IMR-90 (cell line): ENCODE results near the gene TRAF3. TPM values are rescaled to one million over a fixed set of nuclear protein-coding genes. Genes with fewer than 3 reads are reported as not detected.

Experiments
- ATAC-seq: fragments of 200-7000 bp; cut with Tn5 transposase; 2 replicates; pipeline ENCODE4 v1.9.1; 2020; ENCODE audit warnings: low read depth, mild to moderate bottlenecking, moderate library complexity
- BruUV-seq: library from RNA; stranded (reverse); fragments of 400-500 nt; replicated peaks from 2 replicates; lab custom pipeline; 2021; lab: Mats Ljungman, UMichigan
- CTCF ChIA-PET: fragments of 300-600 bp; formaldehyde crosslinking; extraction: SDS; loops from one replicate; lab custom pipeline; 2021; ENCODE audit warnings: antibody characterized with exemption; lab: Yijun Ruan, JAX
- POLR2A ChIA-PET: fragments of 300-600 bp; sonication (Branson Sonifier 250); formaldehyde crosslinking; loops from one replicate; lab custom pipeline; 2022; ENCODE audit warnings: antibody characterized with exemption; ENCODE audit not compliant: unreplicated experiment; lab: Charles Lee
- DNase-seq: peaks from one replicate; pipeline ENCODE4 v3.0.0; 2013
- H2AFZ ChIP-seq: replicated peaks from 2 replicates; pipeline ENCODE3; 2013; ENCODE audit warnings: low read length, mild to moderate bottlenecking; ENCODE audit not compliant: poor library complexity
- H2AK5ac ChIP-seq: 2 replicates; pipeline ENCODE4 v1.6.1; 2013; ENCODE audit warnings: low read depth, low read length, inconsistent platforms
- H2AK9ac ChIP-seq: replicated peaks from 2 replicates; pipeline ENCODE3; 2013; ENCODE audit warnings: mild to moderate bottlenecking, low read depth, low read length, moderate library complexity; ENCODE audit not compliant: poor library complexity
- H2BK120ac ChIP-seq: 2 replicates; pipeline ENCODE4 v1.6.1; 2013; ENCODE audit warnings: low read depth, low read length, inconsistent platforms
- H2BK15ac ChIP-seq: 3 replicates; pipeline ENCODE4 v1.6.1; 2013; ENCODE audit warnings: low read depth, low read length, inconsistent platforms
- H2BK20ac ChIP-seq: 2 replicates; pipeline ENCODE4 v1.6.1; 2013; ENCODE audit warnings: low read depth, mild to moderate bottlenecking, inconsistent platforms, low read length, moderate library complexity
- H2BK5ac ChIP-seq: 2 replicates; pipeline ENCODE4 v1.6.1; 2013; ENCODE audit warnings: mild to moderate bottlenecking, low read depth, low read length, inconsistent platforms; ENCODE audit not compliant: poor library complexity, severe bottlenecking
- H3K14ac ChIP-seq: replicated peaks from 2 replicates; pipeline ENCODE4 v1.6.1; 2013; ENCODE audit warnings: low read depth, low read length, inconsistent platforms
- H3K18ac ChIP-seq: 2 replicates; pipeline ENCODE4 v1.6.1; 2013; ENCODE audit warnings: low read depth, low read length, control low read depth
- H3K23ac ChIP-seq: 2 replicates; pipeline ENCODE4 v1.6.1; 2013; ENCODE audit warnings: low read depth, low read length, inconsistent platforms
- H3K27ac ChIP-seq: 2 replicates; pipeline ENCODE4 v1.5.1; 2013; ENCODE audit warnings: mild to moderate bottlenecking, control low read depth, low read length; ENCODE audit not compliant: insufficient read depth
- H3K27me3 ChIP-seq: 2 replicates; pipeline ENCODE4 v1.6.1; 2013; ENCODE audit warnings: low read length; ENCODE audit not compliant: control insufficient read depth, insufficient read depth
- H3K36me3 ChIP-seq: 2 replicates; pipeline ENCODE4 v1.6.1; 2013; ENCODE audit warnings: low read length, mixed read lengths; ENCODE audit not compliant: control insufficient read depth, insufficient read depth
- H3K4ac ChIP-seq: 2 replicates; pipeline ENCODE4 v1.6.1; 2013; ENCODE audit warnings: low read depth, low read length, inconsistent platforms
- H3K4me1 ChIP-seq: 2 replicates; pipeline ENCODE4 v1.6.1; 2013; ENCODE audit warnings: low read length, mixed read lengths; ENCODE audit not compliant: control insufficient read depth, insufficient read depth
- H3K4me2 ChIP-seq: 2 replicates; pipeline ENCODE4 v1.6.1; 2013; ENCODE audit warnings: low read depth, mild to moderate bottlenecking, control low read depth, low read length, moderate library complexity
- H3K4me3 ChIP-seq: 2 replicates; pipeline ENCODE4 v1.5.1; 2013; ENCODE audit warnings: low read depth, mild to moderate bottlenecking, control low read depth, low read length, moderate library complexity; ENCODE audit not compliant: insufficient read depth
- H3K56ac ChIP-seq: 2 replicates; pipeline ENCODE4 v1.6.1; 2013; ENCODE audit warnings: low read length, inconsistent platforms; ENCODE audit not compliant: insufficient read depth; ENCODE audit errors: extremely low read depth
- H3K79me1 ChIP-seq, 2 experiments: 2 replicates each; pipeline ENCODE4 v1.6.1; 2013; ENCODE audit warnings: low read length in 2 of 2, inconsistent platforms in 1 of 2, low read depth in 1 of 2
- H3K9ac ChIP-seq: 2 replicates; pipeline ENCODE4 v1.6.1; 2013; ENCODE audit warnings: low read depth, low read length, control low read depth
- H3K9me1 ChIP-seq: 2 replicates; pipeline ENCODE4 v1.6.1; 2013; ENCODE audit warnings: low read length, inconsistent platforms; ENCODE audit not compliant: insufficient read depth
- H3K9me3 ChIP-seq: 2 replicates; pipeline ENCODE4 v1.6.1; 2013; ENCODE audit warnings: low read length; ENCODE audit not compliant: control insufficient read depth, insufficient read depth
- H4K20me1 ChIP-seq: 2 replicates; pipeline ENCODE4 v1.6.1; 2013; ENCODE audit warnings: low read length, inconsistent platforms; ENCODE audit not compliant: insufficient read depth
- H4K5ac ChIP-seq: 2 replicates; pipeline ENCODE4 v1.6.1; 2013; ENCODE audit warnings: mild to moderate bottlenecking, low read depth, low read length, control low read depth
- H4K8ac ChIP-seq, 2 experiments: 2 replicates each; pipeline ENCODE4 v1.6.1; 2013; ENCODE audit warnings: low read depth in 2 of 2, low read length in 2 of 2, control low read depth in 1 of 2, inconsistent platforms in 1 of 2
- H4K91ac ChIP-seq: 2 replicates; pipeline ENCODE4 v1.6.1; 2013; ENCODE audit warnings: low read depth, low read length, inconsistent platforms; ENCODE audit not compliant: insufficient read depth
- MAFK ChIP-seq: IDR thresholded peaks from 2 replicates; pipeline ENCODE4 v1.6.1; 2012; ENCODE audit warnings: low read depth, low read length, improper control_type of control experiment
- MAZ ChIP-seq: IDR thresholded peaks from 2 replicates; pipeline ENCODE4 v1.6.1; 2012; ENCODE audit warnings: low read depth, mild to moderate bottlenecking, low read length, improper control_type of control experiment, moderate library complexity, borderline replicate concordance
- RAD21 ChIP-seq: IDR thresholded peaks from 2 replicates; pipeline ENCODE4 v1.6.1; 2012; ENCODE audit warnings: low read length, improper control_type of control experiment
- RFX5 ChIP-seq: IDR thresholded peaks from 2 replicates; pipeline ENCODE4 v1.8.0; 2012; ENCODE audit warnings: low read depth, mild to moderate bottlenecking, low read length, moderate library complexity
- WGBS, 2 experiments: methylation state at CpG; one replicate each; pipeline versions ENCODE4 v1.1.5 to v1.1.7; 2013; ENCODE audit warnings: missing lambda C conversion rate in 2 of 2; ENCODE audit not compliant: insufficient read length in 1 of 2; ENCODE audit errors: extremely low coverage in 2 of 2; 5-methylcytosine and 5-hydroxymethylcytosine counted together
- dilution Hi-C: fragments of 300-500 bp; cut with HindIII; formaldehyde crosslinking; loops from one replicate; pipeline ENCODE4 v1.14.3; 2018; ENCODE audit warnings: low sequenced_read_pairs; ENCODE audit not compliant: unreplicated experiment
- in situ Hi-C: fragments of 300-500 bp; cut with MboI; formaldehyde crosslinking; loops from 3 replicates; pipeline ENCODE4 v1.14.3; 2019; ENCODE audit warnings: low sequenced_read_pairs, inconsistent platforms, mixed read lengths
- intact Hi-C: fragments of 100-400 bp; cut with micrococcal nuclease; formaldehyde crosslinking; loops from 2 replicates; pipeline ENCODE4 v1.10.0; 2022
- polyA plus RNA-seq, 3 experiments: library from polyadenylated mRNA; depleted of rRNA; stranded (reverse); fragments of >200 nt; gene quantifications; 2 replicates each; pipeline ENCODE4 v1.2.3, GENCODE V29; 2012; ENCODE audit warnings: low replicate concordance in 1 of 3
- total RNA-seq: library from RNA; depleted of rRNA; stranded (reverse); fragments of >200 nt; gene quantifications from 2 replicates; pipeline ENCODE4 v1.2.3, GENCODE V29; 2012
- TF ChIP-seq, protein P1 (sequence below): conservative IDR thresholded peaks from 2 replicates; pipeline ENCODE4 v1.5.1; 2012; ENCODE audit warnings: mild to moderate bottlenecking, low read depth, low read length, improper control_type of control experiment

The TRAF3 gene
- total and polyA plus RNA-seq, 2 of the 4 experiments (the other 2 are of a cell fraction) = 21.2 to 25.3 TPM

DNA sequence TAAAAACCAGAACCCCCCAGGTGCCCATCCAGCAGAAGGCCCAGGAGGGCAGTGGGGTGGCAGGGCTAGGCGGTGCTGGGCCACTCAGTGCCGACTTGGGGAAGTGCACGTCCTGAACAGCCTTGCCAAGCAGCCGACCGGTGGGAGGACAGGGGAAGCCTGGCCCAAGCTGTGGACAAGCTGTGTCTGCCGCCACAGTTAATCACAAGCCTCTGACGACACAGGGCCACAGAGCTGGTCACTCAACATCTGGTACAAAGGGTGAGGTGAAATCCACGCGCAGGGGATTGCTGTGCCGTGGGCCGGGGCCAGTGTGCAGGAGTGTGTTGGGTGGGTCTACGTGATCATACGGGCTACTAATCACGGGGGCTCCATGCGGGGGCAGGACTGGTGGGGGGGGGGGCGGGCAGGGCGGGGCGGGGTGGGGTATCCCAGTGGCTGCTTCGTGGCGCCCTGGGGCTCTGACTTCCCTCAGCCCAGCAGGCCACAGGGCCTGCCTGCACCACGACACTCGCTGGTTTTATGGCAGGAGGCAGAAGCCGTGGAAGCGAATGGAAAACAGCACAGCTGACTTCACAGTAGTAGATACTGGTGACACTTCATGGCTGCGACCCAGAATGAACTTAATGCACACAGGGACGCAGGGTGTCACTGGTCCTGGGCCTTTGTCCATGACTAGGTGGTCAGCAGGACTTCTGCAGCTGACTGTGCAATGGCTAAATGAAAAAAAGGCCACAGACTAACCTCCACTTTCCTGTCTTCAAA is 155.4 kb downstream of the TRAF3 start:
- H2BK5ac ChIP-seq = no peak overlapping the region
- no peak overlapping the region for H2BK120ac ChIP-seq
- no peak overlapping the region for H3K4me2 ChIP-seq
- 0 out of 2 replicates have a peak, but pooled peaks cover 7% of the 10 kb centered on the region for H3K9me1 ChIP-seq
- POLR2A ChIA-PET = no interaction called here
- dilution Hi-C loops (no loop called here), in situ Hi-C loops (no loop called here), intact Hi-C loops (no loop called here)
- no peak overlapping the region for H4K8ac ChIP-seq
- H4K5ac ChIP-seq = no peak overlapping the region
- BruUV-seq = no TSS peak
- DNase-seq (no peak), ATAC-seq (no peak)
- H4K20me1 ChIP-seq = peaks cover 22% of the 10 kb centered on the region
- H3K79me1 ChIP-seq = peaks cover 0 to 25% of the 10 kb centered on the region in 2 experiments; a peak in 2 of 4 replicates
- H2BK20ac ChIP-seq = no peak overlapping the region
- H3K18ac ChIP-seq = no peak overlapping the region
- peaks cover 13% of the 10 kb centered on the region for H3K4me1 ChIP-seq
- CTCF ChIA-PET = no interaction called here
- H3K27me3 ChIP-seq = peaks cover 30% of the 10 kb centered on the region
- TF ChIP-seq RFX5 (no peak), RAD21 (no peak), MAFK (no peak), MAZ (no peak)
- TF ChIP-seq, protein P1, sequence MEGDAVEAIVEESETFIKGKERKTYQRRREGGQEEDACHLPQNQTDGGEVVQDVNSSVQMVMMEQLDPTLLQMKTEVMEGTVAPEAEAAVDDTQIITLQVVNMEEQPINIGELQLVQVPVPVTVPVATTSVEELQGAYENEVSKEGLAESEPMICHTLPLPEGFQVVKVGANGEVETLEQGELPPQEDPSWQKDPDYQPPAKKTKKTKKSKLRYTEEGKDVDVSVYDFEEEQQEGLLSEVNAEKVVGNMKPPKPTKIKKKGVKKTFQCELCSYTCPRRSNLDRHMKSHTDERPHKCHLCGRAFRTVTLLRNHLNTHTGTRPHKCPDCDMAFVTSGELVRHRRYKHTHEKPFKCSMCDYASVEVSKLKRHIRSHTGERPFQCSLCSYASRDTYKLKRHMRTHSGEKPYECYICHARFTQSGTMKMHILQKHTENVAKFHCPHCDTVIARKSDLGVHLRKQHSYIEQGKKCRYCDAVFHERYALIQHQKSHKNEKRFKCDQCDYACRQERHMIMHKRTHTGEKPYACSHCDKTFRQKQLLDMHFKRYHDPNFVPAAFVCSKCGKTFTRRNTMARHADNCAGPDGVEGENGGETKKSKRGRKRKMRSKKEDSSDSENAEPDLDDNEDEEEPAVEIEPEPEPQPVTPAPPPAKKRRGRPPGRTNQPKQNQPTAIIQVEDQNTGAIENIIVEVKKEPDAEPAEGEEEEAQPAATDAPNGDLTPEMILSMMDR = no peak
- no peak overlapping the region for H3K23ac ChIP-seq
- H3K56ac ChIP-seq = no peak overlapping the region
- H2AFZ ChIP-seq = no peak overlapping the region
- no peak overlapping the region for H2BK15ac ChIP-seq
- peaks cover 38% of the 10 kb centered on the region for H3K36me3 ChIP-seq
- WGBS, 2 experiments = 86% methylated on average over 12 of the region's 26 CpGs; no CpG with 5 or more reads in 1 of the 2 experiments
- H2AK5ac ChIP-seq = no peak overlapping the region
- no peak overlapping the region for H4K91ac ChIP-seq
- H3K9me3 ChIP-seq = 0 out of 2 replicates have a peak, but pooled peaks cover 5% of the 10 kb centered on the region
- no peak overlapping the region for H3K9ac ChIP-seq
- H3K4ac ChIP-seq = no peak overlapping the region
- no peak overlapping the region for H3K4me3 ChIP-seq
- no peak overlapping the region for H3K27ac ChIP-seq
- no peak overlapping the region for H2AK9ac ChIP-seq
- no peak overlapping the region for H3K14ac ChIP-seq
